ENCODE measurements around the gene GTF2F2. TPM values are rescaled to one million over a fixed set of nuclear protein-coding genes. Genes with fewer than 3 reads are reported as not detected.

Gene GTF2F2
- total and polyA plus RNA-seq, 10 donors, result 11.8 to 19.1 (median 16.4) TPM

- WGBS, 5 donors, result 10 to 14% (median 11%) methylated on average over 13 of the region's 13 CpGs
- H3K27me3 ChIP-seq (replicated peaks in 1 of 7), result no peaks in the 10 kb centered on the region
- H3K4me3 ChIP-seq, result peak overlapping the region; percentile 71 to 86 (median 78)
- no peaks in the 10 kb centered on the region for H3K36me3 ChIP-seq
- DNase-seq, result no peak
- peaks cover 14 to 46% (median 30%) of the 10 kb centered on the region in 6 donors for H3K4me1 ChIP-seq
- no peaks in the 10 kb centered on the region for H3K9me3 ChIP-seq
- intact Hi-C loops (cut with DNase I; ENCODE audit: low total_unique reads), result no loop called here
- TF ChIP-seq POLR2AphosphoS5 (IDR thresholded peaks at IDR 0.05) (no peak), POLR2A (IDR thresholded peaks at IDR 0.05) (no peak), CTCF (IDR thresholded peaks at IDR 0.05 in 8 of 11, conservative IDR thresholded peaks at IDR 0.05 in 3 of 11) (no peak)
- H3K27ac ChIP-seq, result peak overlapping the region in 6 of 8 donors; percentile 81 to 91 (median 90)
Observed at GRCh38 chr13:45120967-45121831, 889 bp downstream of the GTF2F2 start.

GRCh38 chr13:45122941-45123340, 2.6 kb downstream of the GTF2F2 start:
- Histone ChIP-seq H3K27me3 (replicated peaks in 1 of 7) (no peaks in the 10 kb centered on the region), H3K9me3 (no peaks in the 10 kb centered on the region), H3K4me1 (peaks cover 14 to 55% (median 33%) of the 10 kb centered on the region in 6 donors), H3K36me3 (no peaks in the 10 kb centered on the region), H3K27ac (no peak overlapping the region), H3K4me3 (no peak overlapping the region)
- TF ChIP-seq CTCF (IDR thresholded peaks at IDR 0.05 in 8 of 11, conservative IDR thresholded peaks at IDR 0.05 in 3 of 11) (no peak), POLR2A (IDR thresholded peaks at IDR 0.05) (no peak), POLR2AphosphoS5 (IDR thresholded peaks at IDR 0.05) (no peak)
- intact Hi-C loops (cut with DNase I; ENCODE audit: low total_unique reads), result no loop called here
- WGBS, 5 donors, result 86 to 94% (median 89%) methylated on average over 6 of the region's 6 CpGs
- no peak for DNase-seq

- H3K27ac ChIP-seq, result peak overlapping the region in 7 of 8 donors; percentile 17 to 79 (median 66)
- peaks cover 0 to 33% (median 7%) of the 10 kb centered on the region in 6 donors for H3K4me1 ChIP-seq
- no peaks in the 10 kb centered on the region for H3K27me3 ChIP-seq (replicated peaks in 1 of 7)
- H3K9me3 ChIP-seq, result peaks cover 0 to 32% (median 19%) of the 10 kb centered on the region in 8 donors
- intact Hi-C loops (cut with DNase I; ENCODE audit: low total_unique reads), result no loop called here
- TF ChIP-seq CTCF (IDR thresholded peaks at IDR 0.05 in 8 of 11, conservative IDR thresholded peaks at IDR 0.05 in 3 of 11), result no peak
- no peak for TF ChIP-seq POLR2A (IDR thresholded peaks at IDR 0.05)
- TF ChIP-seq POLR2AphosphoS5 (IDR thresholded peaks at IDR 0.05), result no peak
- DNase-seq, result no peak
- H3K4me3 ChIP-seq, result peak overlapping the region in 1 of 8 donors; percentile 31
- WGBS, 5 donors, result 54 to 62% (median 61%) methylated on average over 6 of the region's 6 CpGs
- H3K36me3 ChIP-seq, result peaks cover 0 to 10% (median 2%) of the 10 kb centered on the region in 6 donors
Observed at GRCh38 chr13:45132369-45133064, 12.2 kb downstream of the GTF2F2 start.

Data from spleen (tissue), 11 donors.